HG03108 (cell line): ENCODE measurements around the gene MAN1C1.
A peak's percentile ranks its signal among the peaks of the same experiment; 100 is the strongest.

ENCODE experiments used
- ATAC-seq: cut with Tn5 transposase; IDR thresholded peaks from one replicate; pipeline ENCODE4 v1.9.1; 2021; ENCODE audit warnings: moderate library complexity; ENCODE audit not compliant: unreplicated experiment

The MAN1C1 gene

GRCh38 chr1:25616095-25616986 lies at the start of gene MAN1C1:
MAN1C1 (plus strand) TSS chr1:25616791; CDS start chr1:25617798, 1,007 bp downstream.
- ATAC-seq, result peak; percentile 48

- ATAC-seq, result no peak
These were observed 48.9 kb upstream of the MAN1C1 start for GRCh38 chr1:25567710-25568089.

- no peak for ATAC-seq
These were observed 48.3 kb upstream of the MAN1C1 start for GRCh38 chr1:25568090-25568833.

- ATAC-seq, result no peak
These were observed 47.6 kb upstream of the MAN1C1 start for GRCh38 chr1:25568834-25569596.

- ATAC-seq, result no peak
These were observed 46.8 kb upstream of the MAN1C1 start for GRCh38 chr1:25569597-25570396.

GRCh38 chr1:25570798-25571521 lies 45.6 kb upstream of the MAN1C1 start:
- ATAC-seq, result no peak

- ATAC-seq, result no peak
These were observed 45.0 kb upstream of the MAN1C1 start for GRCh38 chr1:25571522-25571970.

GRCh38 chr1:25572107-25572506 lies 44.5 kb upstream of the MAN1C1 start:
- no peak for ATAC-seq

GRCh38 chr1:25572708-25573590 lies 43.6 kb upstream of the MAN1C1 start:
- no peak for ATAC-seq

GRCh38 chr1:25573591-25573930 lies 43.0 kb upstream of the MAN1C1 start:
- ATAC-seq, result no peak

- ATAC-seq, result no peak
These were observed 42.6 kb upstream of the MAN1C1 start for GRCh38 chr1:25573961-25574360.

- no peak for ATAC-seq
These were observed 41.4 kb upstream of the MAN1C1 start for GRCh38 chr1:25575191-25575590.

- no peak for ATAC-seq
These were observed 40.0 kb upstream of the MAN1C1 start for GRCh38 chr1:25576459-25577133.

- no peak for ATAC-seq
These were observed 39.3 kb upstream of the MAN1C1 start for GRCh38 chr1:25577134-25577920.

GRCh38 chr1:25579292-25580252 lies 37.0 kb upstream of the MAN1C1 start:
- ATAC-seq, result no peak

- ATAC-seq, result no peak
These were observed 35.7 kb upstream of the MAN1C1 start for GRCh38 chr1:25580927-25581326.
